ENCODE results near the gene IGSF9B.

IGSF9B gene

DNA sequence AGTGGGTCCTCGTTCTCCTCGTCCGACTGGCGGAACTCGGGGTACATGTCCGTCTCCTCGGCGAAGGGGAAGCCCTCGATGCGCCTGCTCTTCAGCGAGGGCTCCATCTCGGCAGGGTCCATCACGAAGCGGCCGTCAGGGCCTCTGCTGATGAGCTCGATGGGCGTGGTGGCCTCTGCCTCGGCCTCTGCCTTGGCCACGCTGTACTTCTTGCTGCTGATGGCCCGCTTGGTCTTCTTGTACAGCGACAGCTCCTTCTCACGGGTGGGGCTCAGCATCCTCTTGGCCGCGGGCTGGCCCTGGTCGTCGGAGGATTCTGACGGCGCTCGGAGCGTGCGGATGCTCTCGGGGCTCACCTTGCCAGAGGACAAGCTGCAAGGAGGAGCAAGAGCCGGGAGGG, 35.7 kb downstream of the IGSF9B start:
- DNase-seq (ENCODE audit: low read depth in 3 of 3): no peak

DNA sequence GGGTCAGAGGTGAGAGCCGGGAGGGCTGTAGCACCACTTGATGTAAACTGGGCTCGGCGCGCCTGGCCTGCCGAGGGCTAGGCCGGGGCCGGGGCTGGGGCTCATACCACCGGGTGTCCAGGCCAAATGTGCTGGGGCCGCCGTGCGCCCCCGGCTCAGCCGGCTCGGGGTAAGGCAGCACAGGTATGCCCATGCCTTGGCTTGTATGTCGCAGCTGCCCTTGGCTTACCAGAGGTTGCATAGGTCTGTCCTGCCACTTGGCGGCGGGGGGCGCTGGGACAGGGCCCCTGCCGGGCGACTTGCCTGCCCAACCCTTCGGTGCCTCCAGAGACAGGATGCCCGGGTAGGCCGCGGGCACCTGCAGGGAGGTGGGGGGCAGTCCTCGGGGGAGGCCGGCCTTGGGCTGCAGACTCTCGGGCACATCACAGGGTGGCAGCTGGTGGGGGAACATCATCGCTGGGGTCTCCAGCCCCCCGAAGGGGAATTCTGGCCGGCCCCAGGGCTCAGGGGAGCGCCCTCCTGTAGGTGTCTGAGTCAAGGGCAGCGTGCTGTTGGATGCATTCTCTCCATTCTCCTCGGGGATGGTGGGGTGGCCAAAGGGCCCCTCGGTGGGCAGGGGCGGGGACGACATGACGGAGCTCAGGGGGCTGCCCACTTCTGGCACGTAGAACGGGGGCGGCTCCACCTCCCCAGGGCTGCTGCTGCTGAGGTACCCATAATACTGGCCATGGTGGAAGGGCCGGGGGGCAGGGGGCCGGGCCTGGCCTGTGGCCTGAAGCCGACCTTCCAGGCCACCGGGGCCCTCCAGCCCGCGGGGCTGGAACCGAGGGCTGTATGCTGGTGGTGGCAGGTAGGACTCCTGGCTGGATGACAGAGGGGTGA, 36.4 kb downstream of the IGSF9B start:
- DNase-seq (ENCODE audit: low read depth in 3 of 3): no peak

GRCh38 chr11:133919330-133920108, 37.2 kb downstream of the IGSF9B start:
- DNase-seq (ENCODE audit: low read depth in 3 of 3): no peak

- DNase-seq (ENCODE audit: low read depth in 3 of 3): no peak
Observed at GRCh38 chr11:133918608-133919260, 38.0 kb downstream of the IGSF9B start.

DNA sequence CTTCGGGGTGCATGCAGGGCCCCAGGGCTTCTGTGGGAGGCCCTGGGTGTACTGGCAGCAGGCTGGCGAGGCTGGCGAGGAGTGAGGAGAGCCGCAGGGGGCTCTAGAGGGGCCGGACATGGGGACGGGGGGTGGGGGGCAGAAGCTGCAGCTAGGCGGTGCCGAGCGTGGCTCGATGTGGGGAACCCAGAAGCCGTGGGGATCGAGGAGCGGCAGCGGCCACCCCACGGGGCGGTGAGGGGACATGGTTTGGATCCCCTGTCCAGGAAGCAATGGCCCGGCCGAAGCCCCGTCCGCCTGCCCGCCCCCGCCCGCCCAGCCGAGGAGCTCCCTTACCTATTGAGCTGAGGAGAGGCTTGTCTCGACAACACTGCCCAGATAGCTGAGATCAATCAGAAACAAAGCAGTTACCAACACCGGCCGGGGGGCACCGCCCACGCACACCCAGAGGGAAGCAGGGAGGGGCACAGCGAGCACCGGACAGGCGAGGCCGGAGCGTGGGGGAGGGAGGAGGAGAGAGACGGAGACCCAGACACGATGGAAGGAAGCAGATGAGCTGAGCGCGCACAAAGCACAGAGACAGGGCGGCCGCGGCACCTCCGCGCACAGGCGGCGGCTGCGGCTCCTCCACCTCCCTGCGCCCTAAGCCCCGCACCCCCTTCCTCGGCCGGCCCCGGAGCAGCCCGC, 38.7 kb downstream of the IGSF9B start:
- no peak for DNase-seq (ENCODE audit: low read depth in 3 of 3)

DNA sequence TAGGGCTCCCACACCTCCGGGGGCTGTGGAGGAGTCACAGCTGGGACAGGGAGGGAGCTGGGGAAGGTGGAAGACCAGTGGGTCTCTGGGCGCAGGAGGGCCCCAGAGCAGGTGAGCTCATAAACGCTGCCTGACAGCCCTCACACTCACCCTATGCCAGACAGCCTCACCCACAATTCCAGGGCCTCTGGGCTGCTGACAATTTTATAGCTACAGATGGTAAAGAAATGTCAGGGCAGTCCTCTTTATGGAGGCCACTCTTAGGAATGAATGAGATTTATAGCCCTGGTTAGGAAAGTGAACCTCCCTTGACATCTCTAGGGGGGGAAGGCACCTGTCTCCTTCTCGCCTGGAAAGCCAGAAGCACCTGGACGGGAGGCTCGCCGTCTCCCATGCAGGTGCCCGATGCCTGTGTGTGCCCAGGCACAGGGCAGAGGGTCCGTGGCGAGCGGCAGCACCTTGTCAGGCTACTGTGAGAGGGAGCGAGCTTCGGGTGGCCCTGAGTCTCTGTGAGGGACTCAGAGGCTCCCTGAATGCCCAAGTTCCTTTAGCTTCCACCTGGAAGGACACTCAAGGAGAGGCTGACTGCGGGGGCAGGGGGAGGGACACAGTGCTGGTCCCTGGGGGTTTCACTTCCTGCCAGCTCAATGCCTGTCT, 39.9 kb downstream of the IGSF9B start:
- DNase-seq (ENCODE audit: low read depth in 3 of 3): no peak

DNA sequence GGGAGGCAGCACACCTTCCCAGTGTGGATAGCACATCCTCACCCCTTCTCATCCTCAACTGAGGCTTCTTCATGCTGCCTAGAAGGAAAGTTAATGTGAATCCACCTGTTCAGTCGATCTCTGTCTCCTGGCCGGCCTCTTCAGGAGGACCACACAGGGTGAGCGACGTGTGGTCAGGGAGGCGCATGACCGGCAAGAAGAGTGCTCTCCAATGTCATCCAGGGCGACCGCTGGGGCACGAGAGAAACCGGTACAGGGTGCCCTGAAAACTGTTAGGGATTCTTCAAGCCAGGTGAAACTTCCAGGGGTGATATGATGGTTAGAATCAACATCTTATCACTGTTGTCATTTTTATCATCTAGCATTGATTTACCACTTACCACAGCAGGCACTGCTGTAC, 43.0 kb downstream of the IGSF9B start:
- no peak for DNase-seq (ENCODE audit: low read depth in 3 of 3)

- no peak for DNase-seq (ENCODE audit: low read depth in 3 of 3)
Observed at GRCh38 chr11:133911171-133911570, 45.6 kb downstream of the IGSF9B start.

DNA sequence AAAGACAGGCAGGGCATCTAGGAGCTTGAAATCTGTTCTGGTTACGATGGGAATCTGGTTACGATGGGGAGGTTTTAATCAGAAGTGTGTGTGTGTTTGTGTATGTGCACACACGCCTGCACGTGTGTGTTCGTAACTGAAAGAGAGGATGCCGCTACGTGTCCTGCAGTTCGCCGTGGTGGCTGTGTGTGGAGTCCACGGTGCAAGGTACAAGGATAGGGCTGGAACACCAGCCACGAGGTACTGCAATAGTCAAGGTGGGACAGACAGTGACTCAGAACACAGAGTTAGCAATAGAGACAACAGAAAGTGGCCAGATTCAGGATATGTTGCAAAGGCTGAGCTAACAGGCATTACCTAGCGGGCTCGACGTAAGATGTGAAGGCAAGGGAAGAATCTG, 46.7 kb downstream of the IGSF9B start:
- DNase-seq (ENCODE audit: low read depth in 3 of 3): no peak

DNA sequence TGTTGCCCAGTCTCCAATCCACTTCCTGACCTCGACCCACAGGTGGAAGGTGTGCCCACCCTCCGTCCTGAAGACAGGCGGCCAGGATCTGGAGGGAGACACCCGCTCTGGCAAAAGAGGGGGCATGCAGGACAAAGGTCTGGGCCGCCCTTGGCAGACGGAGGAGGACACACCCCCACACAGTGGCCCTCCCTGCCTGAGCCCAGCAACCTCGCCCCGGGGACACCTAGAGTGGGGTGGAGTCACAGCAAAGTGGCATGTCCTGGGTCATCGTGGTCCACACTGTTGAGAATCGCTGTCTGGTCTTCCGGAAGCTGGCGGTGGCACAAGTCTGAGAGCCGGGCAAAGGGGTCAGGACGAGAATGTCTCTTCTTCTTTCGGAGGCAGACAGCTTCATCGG, 47.9 kb downstream of the IGSF9B start:
- DNase-seq (ENCODE audit: low read depth in 3 of 3): no peak

DNA sequence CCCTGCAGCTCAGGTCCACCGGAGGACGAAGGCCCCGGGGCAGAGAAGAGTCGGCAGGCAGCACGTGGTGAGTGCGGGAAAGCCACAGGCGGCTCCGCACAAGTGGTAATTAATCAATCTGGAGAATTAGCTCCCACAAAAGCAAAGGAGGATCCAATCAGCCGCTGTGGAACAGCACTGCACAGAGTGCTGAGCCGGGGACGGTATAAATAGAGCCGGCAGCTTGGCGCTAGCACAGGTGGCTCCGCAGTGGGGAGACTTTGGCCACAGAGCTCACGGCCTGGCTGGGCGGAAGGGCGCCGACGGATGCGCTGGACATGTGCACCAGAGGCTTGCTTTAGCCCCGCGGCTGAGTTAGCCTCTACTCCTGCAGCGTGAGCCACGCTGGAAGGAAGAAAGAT, 48.9 kb downstream of the IGSF9B start:
- no peak for DNase-seq (ENCODE audit: low read depth in 3 of 3)

DNA sequence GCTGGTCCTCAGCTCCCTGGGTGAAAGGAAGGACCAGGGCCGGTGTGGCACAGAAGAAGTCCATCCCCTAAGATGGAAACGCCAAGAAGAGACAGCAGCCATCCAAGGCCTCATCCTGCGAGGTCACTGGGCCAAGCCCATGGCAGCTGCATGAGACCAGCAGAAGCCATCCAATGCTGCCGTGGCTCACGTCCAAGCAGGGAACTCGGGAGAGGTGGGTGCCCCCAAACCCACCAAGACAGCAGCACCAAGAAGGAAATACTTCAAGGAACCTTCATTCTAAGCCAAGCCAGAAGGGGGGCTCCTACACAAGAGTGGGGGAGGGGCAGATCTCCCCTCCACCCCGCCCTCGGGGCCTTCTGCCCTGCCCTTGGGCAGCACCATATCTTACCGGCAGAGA, 49.6 kb downstream of the IGSF9B start:
- no peak for DNase-seq (ENCODE audit: low read depth in 3 of 3)

GRCh38 chr11:133906746-133907145, 50.0 kb downstream of the IGSF9B start:
- DNase-seq (ENCODE audit: low read depth in 3 of 3): no peak

DNA sequence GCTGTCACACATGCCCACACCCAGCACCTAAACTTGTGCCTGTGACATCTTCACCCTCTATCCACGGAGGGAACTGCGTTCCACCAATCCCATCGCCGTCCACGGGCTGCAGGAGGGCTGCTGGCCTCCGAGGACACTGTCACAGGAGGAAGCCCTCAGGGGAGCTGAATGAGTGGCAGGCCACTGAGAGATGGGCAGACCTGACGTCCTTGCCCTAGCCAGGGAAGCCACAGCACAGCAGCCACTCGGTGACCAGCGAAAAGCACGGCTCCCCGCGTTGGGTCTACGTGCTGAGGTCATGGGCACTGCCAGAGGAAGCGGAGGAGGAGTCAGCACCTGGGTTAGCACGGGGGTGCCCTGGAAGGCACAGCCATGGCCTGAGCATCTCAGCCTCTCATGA, 50.5 kb downstream of the IGSF9B start:
- DNase-seq (ENCODE audit: low read depth in 3 of 3): no peak

GRCh38 chr11:133905677-133906156, 51.1 kb downstream of the IGSF9B start:
- DNase-seq (ENCODE audit: low read depth in 3 of 3): no peak

DNA sequence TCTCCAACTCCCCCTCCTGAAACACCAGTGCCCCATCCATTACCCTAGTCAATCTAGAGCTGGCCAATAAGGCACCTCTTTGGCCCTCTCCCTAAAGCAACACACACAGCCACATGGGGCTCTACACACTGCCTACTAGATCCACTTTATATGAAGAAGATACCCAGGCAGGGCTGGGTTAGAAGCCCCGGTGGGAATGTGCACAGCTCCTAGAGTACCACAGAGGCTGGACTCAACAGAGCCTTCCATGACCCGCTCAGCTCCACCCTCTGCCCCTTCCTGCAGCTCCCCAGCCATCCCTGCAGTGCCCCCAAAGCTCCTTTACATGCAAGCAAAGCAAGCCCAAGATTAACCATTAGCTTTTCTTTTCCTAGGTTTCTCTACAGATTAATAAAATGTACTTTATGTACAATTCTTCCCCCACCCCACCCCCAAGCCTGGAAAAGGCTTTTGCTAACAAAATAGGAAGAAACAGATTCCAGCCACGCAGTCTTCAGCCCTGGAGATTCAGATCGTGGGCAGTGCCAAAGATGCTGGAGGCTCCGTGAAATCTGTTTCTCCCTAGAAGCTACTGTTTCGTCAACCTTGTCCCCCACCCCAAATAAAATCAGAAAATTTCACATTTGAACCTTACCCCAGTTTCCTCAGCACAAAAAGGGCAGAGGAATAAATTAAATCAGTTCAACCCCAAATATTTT, 51.8 kb downstream of the IGSF9B start:
- DNase-seq (ENCODE audit: low read depth in 3 of 3): no peak

DNA sequence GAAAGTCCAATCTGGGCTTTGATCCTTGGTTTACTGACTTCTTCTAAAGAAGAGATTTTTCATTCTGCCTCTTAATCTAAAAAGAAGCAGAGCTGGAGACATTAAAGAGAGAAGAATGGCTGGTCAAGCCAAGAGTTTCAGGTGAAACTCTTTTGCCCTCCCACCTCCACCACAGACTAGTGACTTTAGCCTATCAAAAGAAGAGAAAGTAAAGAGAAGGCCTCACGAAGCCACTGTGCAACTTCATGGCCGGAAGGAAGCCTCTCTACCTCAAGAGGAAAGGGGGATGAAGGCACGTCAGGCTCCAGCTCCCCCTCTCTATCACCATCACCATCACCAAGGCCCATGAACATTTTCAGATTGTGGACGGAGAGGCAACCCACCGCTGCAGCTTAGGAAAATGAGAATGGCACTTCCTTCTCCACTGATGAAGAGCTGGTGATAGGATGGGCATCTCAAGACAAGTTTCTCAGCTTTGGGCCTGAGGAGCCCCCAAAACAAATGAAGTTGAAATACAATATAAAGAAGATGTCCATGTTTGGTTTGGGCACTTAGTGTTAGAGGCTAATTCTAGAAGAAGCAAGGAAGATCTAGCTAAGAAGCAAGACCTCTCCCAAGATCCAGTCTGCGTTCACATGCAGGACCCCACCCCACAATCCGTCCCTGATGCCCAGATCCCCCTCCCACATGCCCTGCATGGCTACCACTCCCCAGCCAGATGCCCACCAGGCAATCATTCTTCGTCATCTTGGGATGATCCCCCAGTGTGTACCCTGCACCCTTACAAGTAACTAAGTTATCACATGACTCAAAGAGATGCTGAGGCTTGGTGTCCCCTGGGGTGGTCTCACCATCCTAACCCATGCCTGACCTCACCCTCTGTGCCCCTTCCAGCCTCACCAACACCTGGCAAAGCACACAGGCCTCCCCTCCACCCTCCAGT, 52.6 kb downstream of the IGSF9B start:
- no peak for DNase-seq (ENCODE audit: low read depth in 3 of 3)

DNA sequence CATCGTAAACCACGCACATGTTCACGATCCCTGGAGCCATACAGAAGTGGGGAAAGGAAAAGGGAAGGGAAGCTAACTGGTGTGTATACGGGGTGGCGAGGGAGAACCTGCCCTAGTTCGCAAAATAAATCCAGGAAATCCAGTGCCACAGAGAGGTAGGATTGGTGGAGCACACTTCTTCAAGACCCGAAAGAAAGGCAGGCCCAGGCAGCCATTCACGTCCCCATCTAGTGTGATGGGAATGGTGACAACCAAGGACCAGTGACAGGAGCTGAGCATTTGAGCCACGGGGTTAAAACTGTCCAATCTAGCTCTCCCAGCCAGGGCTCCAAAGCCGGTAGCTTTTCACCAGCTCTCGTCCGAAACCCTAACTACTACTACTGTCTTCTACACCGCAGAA, 53.7 kb downstream of the IGSF9B start:
- DNase-seq (ENCODE audit: low read depth in 3 of 3): no peak

DNA sequence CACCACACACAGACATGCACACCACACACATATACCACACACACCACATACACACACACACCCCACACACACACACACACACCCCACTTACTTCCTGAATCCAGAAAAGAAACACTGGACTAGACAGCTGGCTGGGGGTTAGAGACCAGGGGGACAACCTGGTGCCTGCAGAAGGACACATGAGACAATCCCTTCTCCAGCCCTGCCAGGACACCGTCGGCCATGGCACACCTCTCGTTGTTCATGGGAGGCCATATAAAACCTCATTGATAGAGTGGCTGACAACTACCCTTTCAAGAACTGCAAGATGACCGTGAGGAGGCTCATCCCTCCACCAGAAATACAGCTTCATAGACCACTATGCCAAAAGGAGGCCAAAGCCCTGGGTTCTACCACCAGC, 54.3 kb downstream of the IGSF9B start:
- no peak for DNase-seq (ENCODE audit: low read depth in 3 of 3)

DNA sequence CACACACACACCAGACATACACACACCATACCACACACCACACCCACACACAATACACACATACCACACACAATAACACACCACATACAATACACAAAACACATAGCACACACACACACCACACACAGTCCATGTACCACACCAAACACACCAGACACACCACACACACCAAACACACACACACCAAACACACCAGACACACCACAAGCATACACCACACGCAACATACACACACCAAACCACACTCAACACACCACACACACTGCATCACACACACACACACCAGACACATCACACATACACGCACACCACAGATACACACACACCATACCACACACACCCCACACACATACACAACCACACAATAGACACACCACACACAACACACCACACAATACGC, 54.8 kb downstream of the IGSF9B start:
- no peak for DNase-seq (ENCODE audit: low read depth in 3 of 3)

Measured in stimulated activated CD4-positive, alpha-beta T cell treated with anti-CD3 and anti-CD28 coated beads, TNF-alpha, amount 100 ng/mL, for 4 hours (primary cell).